Hepatocyte (in vitro differentiated cells): Measurements from ENCODE around the gene AGMAT. TPM values are rescaled to one million over a fixed set of nuclear protein-coding genes. Genes with fewer than 3 reads are reported as not detected.

Experiments used
- DNase-seq: peaks from one replicate; pipeline ENCODE4 v3.0.0-alpha.2; 2016; ENCODE audit warnings: low spot score
- H2AFZ ChIP-seq: fragments of 200-600 bp; sonication (generic); 2 replicates; pipeline ENCODE4 v1.6.0; 2016; ENCODE audit warnings: antibody characterized with exemption, mild to moderate bottlenecking
- H3K27ac ChIP-seq: fragments of 200-600 bp; sonication (generic); 2 replicates; pipeline ENCODE4 v1.5.1; 2016; ENCODE audit warnings: mild to moderate bottlenecking
- H3K27me3 ChIP-seq: fragments of 200-600 bp; sonication (generic); 2 replicates; pipeline ENCODE4 v1.6.1; 2016
- H3K36me3 ChIP-seq: fragments of 200-600 bp; sonication (generic); replicated peaks from 2 replicates; pipeline ENCODE4 v1.5.1; 2016; ENCODE audit warnings: low read depth; ENCODE audit not compliant: insufficient read depth
- H3K4me1 ChIP-seq: fragments of 200-600 bp; sonication (generic); 2 replicates; pipeline ENCODE4 v1.5.1; 2016; ENCODE audit warnings: mild to moderate bottlenecking, moderate library complexity; ENCODE audit not compliant: insufficient read depth
- H3K4me2 ChIP-seq: fragments of 200-600 bp; sonication (generic); 2 replicates; pipeline ENCODE4 v1.6.0; 2016
- H3K4me3 ChIP-seq: fragments of 200-600 bp; sonication (generic); 2 replicates; pipeline ENCODE4 v1.5.1; 2016; ENCODE audit warnings: mild to moderate bottlenecking
- H3K79me2 ChIP-seq: fragments of 200-600 bp; sonication (generic); 2 replicates; pipeline ENCODE4 v1.6.0; 2017; ENCODE audit warnings: mild to moderate bottlenecking
- H3K9me2 ChIP-seq: fragments of 200-600 bp; sonication (generic); replicated peaks from 2 replicates; pipeline ENCODE4 v1.6.0; 2017; ENCODE audit warnings: mild to moderate bottlenecking; ENCODE audit not compliant: insufficient read depth
- H3K9me3 ChIP-seq: fragments of 200-600 bp; sonication (generic); 2 replicates; pipeline ENCODE4 v1.5.1; 2016; ENCODE audit warnings: low read depth, mild to moderate bottlenecking
- H4K20me1 ChIP-seq: fragments of 200-600 bp; sonication (generic); 2 replicates; pipeline ENCODE4 v1.6.0; 2016; ENCODE audit warnings: mild to moderate bottlenecking; ENCODE audit not compliant: insufficient read depth, poor library complexity, severe bottlenecking
- CTCF ChIP-seq: fragments of 200-600 bp; sonication (generic); IDR thresholded peaks from 2 replicates; pipeline ENCODE4 v1.5.1; 2016; ENCODE audit warnings: antibody characterized with exemption, mild to moderate bottlenecking; ENCODE audit not compliant: poor library complexity
- EZH2 ChIP-seq: fragments of 200-600 bp; sonication (generic); IDR thresholded peaks from 2 replicates; pipeline ENCODE4 v1.6.1; 2016; ENCODE audit warnings: antibody characterized with exemption, mild to moderate bottlenecking, borderline replicate concordance
- EZH2phosphoT487 ChIP-seq: fragments of 200-600 bp; sonication (generic); IDR thresholded peaks from one replicate; pipeline ENCODE4 v1.6.1; 2018; ENCODE audit warnings: antibody characterized with exemption, mild to moderate bottlenecking, low read depth, moderate library complexity; ENCODE audit not compliant: unreplicated experiment, severe bottlenecking
- WGBS: methylation state at CpG from one replicate; pipeline ENCODE4 v1.1.6; 2016; ENCODE audit warnings: low lambda C conversion rate; ENCODE audit errors: missing lambda C conversion rate; 5-methylcytosine and 5-hydroxymethylcytosine counted together
- polyA plus RNA-seq: library from polyadenylated mRNA; unstranded; fragments of >200 nt; fragmentation: Nextera tagmentation; extraction: Ambion mirVana; gene quantifications from 2 replicates; pipeline ENCODE4 v1.2.1, GENCODE V29; 2016
- total RNA-seq: library from RNA; depleted of rRNA; stranded (reverse); fragments of >200 nt; gene quantifications from 2 replicates; pipeline ENCODE4 v1.2.3, GENCODE V29; 2014

AGMAT gene
- total and polyA plus RNA-seq, 2 experiments from 2014 or later: 28.7 to 42.9 TPM

DNA sequence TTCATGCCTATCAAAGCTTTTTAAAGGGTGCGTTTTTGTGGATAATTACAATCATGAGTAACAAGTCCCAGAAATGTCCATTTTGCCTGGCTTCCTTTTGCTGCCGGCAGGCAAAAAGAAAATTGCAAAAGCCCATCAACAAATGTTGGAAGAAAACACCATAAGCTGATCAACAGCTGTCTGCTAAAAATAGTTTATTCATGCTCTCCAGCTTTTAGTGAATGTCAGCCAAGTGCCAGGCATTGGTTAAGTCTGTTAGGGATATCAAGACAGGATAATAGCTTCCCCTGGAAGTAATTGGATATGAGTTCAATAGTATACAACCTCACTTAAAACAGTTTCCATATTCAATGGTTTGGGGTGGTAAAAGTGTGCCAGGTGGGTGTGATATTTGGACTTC, 13.6 kb upstream of the AGMAT start:
- H3K4me1 ChIP-seq: peaks cover 5% of the 10 kb centered on the region
- H3K36me3 ChIP-seq: no peaks in the 10 kb centered on the region
- no peaks in the 10 kb centered on the region for H3K9me2 ChIP-seq
- no peaks in the 10 kb centered on the region for H3K79me2 ChIP-seq
- WGBS: 80% methylated on average over 2 of the region's 2 CpGs
- H3K27me3 ChIP-seq: no peaks in the 10 kb centered on the region
- H3K4me2 ChIP-seq: no peak overlapping the region
- H3K27ac ChIP-seq: no peak overlapping the region
- H3K9me3 ChIP-seq: no peaks in the 10 kb centered on the region
- no peak overlapping the region for H3K4me3 ChIP-seq
- H2AFZ ChIP-seq: no peak overlapping the region
- no peak for TF ChIP-seq CTCF
- TF ChIP-seq EZH2: no peak
- no peak for TF ChIP-seq EZH2phosphoT487
- H4K20me1 ChIP-seq: no peaks in the 10 kb centered on the region
- DNase-seq: no peak

- H3K27me3 ChIP-seq: no peaks in the 10 kb centered on the region
- no peaks in the 10 kb centered on the region for H3K9me2 ChIP-seq
- H3K4me3 ChIP-seq: no peak overlapping the region
- H4K20me1 ChIP-seq: no peaks in the 10 kb centered on the region
- H3K4me2 ChIP-seq: no peak overlapping the region
- no peak overlapping the region for H3K27ac ChIP-seq
- WGBS: 82% methylated on average over 5 of the region's 5 CpGs
- H3K36me3 ChIP-seq: no peaks in the 10 kb centered on the region
- TF ChIP-seq EZH2phosphoT487 (no peak), CTCF (no peak), EZH2 (no peak)
- no peak overlapping the region for H2AFZ ChIP-seq
- no peaks in the 10 kb centered on the region for H3K9me3 ChIP-seq
- no peaks in the 10 kb centered on the region for H3K4me1 ChIP-seq
- H3K79me2 ChIP-seq: no peaks in the 10 kb centered on the region
- no peak for DNase-seq
Measured at GRCh38 chr1:15595809-15596617, 11.2 kb upstream of the AGMAT start.

DNA sequence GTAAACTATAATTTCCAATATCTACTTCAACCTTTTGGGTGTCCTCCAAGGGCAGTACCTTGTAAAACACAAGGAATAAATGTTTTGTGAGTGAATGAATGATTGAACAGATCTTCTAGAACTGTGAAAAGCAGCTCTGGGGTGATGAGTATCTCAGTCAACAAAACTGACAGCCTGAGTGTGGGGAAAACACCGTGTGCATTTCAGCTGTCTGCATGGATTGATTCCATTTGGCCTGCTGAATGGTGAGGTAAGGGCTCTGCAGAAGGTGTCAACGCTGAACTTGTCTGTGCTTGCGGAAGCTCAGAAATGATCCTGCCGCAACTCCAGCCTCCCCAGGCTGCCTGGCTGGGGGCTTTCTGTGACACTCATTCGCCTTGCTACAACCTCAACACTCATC, 7.4 kb upstream of the AGMAT start:
- H3K9me3 ChIP-seq: no peaks in the 10 kb centered on the region
- H3K27me3 ChIP-seq: no peaks in the 10 kb centered on the region
- no peaks in the 10 kb centered on the region for H3K9me2 ChIP-seq
- H3K27ac ChIP-seq: no peak overlapping the region
- 74% methylated on average over 5 of the region's 5 CpGs for WGBS
- no peak for DNase-seq
- H2AFZ ChIP-seq: no peak overlapping the region
- H3K4me3 ChIP-seq: no peak overlapping the region
- TF ChIP-seq EZH2phosphoT487: no peak
- TF ChIP-seq CTCF: no peak
- TF ChIP-seq EZH2: no peak
- no peaks in the 10 kb centered on the region for H3K79me2 ChIP-seq
- H4K20me1 ChIP-seq: no peaks in the 10 kb centered on the region
- no peaks in the 10 kb centered on the region for H3K36me3 ChIP-seq
- H3K4me1 ChIP-seq: no peaks in the 10 kb centered on the region
- H3K4me2 ChIP-seq: no peak overlapping the region
